ENCODE measurements around the gene CDC25B. TPM values are rescaled to one million over a fixed set of nuclear protein-coding genes. Genes with fewer than 3 reads are reported as not detected.

Gene CDC25B
- total RNA-seq, 3 donors from 2014 or later (not counting 1 experiment from before 2014, with no cell fraction given), result 123 to 147 (median 143) TPM

GRCh38 chr20:3749087-3749688, 46.9 kb upstream of the CDC25B start:
- H3K27me3 Mint-ChIP-seq (ENCODE audit: low read depth in 2 of 2), result no peaks in the 10 kb centered on the region
- no peaks in the 10 kb centered on the region for H3K9me3 Mint-ChIP-seq
- DNase-seq (no peak), ATAC-seq (no peak)
- Histone ChIP-seq H3K27me3 (ENCODE audit: control insufficient read depth, insufficient read depth, low read length) (no peaks in the 10 kb centered on the region), H3K27ac (ENCODE audit: low read length) (no peak overlapping the region), H3K9me3 (ENCODE audit: control insufficient read depth, insufficient read depth, low read length) (no peaks in the 10 kb centered on the region), H3K36me3 (ENCODE audit: control insufficient read depth, insufficient read depth, low read length) (no peaks in the 10 kb centered on the region), H3K4me1 (ENCODE audit: control insufficient read depth, insufficient read depth, low read length) (peaks cover 11% of the 10 kb centered on the region), H3K4me3 (ENCODE audit: low read length) (no peak overlapping the region)
- H3K27ac Mint-ChIP-seq, result no peak overlapping the region
- TF ChIP-seq CTCF (IDR thresholded peaks at IDR 0.05), result no peak
- peaks cover 4 to 19% of the 10 kb centered on the region in 2 donors for H3K4me1 Mint-ChIP-seq
- intact Hi-C loops (cut with micrococcal nuclease), result no loop called here
- WGBS (ENCODE audit: insufficient coverage), result 82% methylated on average over 22 of the region's 24 CpGs
- H3K36me3 Mint-ChIP-seq, result no peaks in the 10 kb centered on the region
- H3K4me3 Mint-ChIP-seq, result no peak overlapping the region

- H3K27ac ChIP-seq (ENCODE audit: low read length), result no peak overlapping the region
- intact Hi-C loops (cut with micrococcal nuclease), result no loop called here
- H3K27ac Mint-ChIP-seq, result no peak overlapping the region
- DNase-seq, result peak in 1 of 2 donors; percentile 49
- no peaks in the 10 kb centered on the region for H3K27me3 Mint-ChIP-seq (ENCODE audit: low read depth in 2 of 2)
- 69% methylated on average over 70 of the region's 72 CpGs for WGBS (ENCODE audit: insufficient coverage)
- H3K9me3 Mint-ChIP-seq, result no peaks in the 10 kb centered on the region
- H3K4me1 ChIP-seq (ENCODE audit: control insufficient read depth, insufficient read depth, low read length), result peaks cover 7% of the 10 kb centered on the region
- peaks cover under 1 to 12% of the 10 kb centered on the region in 2 donors for H3K4me1 Mint-ChIP-seq
- no peaks in the 10 kb centered on the region for H3K27me3 ChIP-seq (ENCODE audit: control insufficient read depth, insufficient read depth, low read length)
- no peak overlapping the region for H3K4me3 ChIP-seq (ENCODE audit: low read length)
- no peaks in the 10 kb centered on the region for H3K36me3 ChIP-seq (ENCODE audit: control insufficient read depth, insufficient read depth, low read length)
- no peaks in the 10 kb centered on the region for H3K36me3 Mint-ChIP-seq
- H3K4me3 Mint-ChIP-seq, result no peak overlapping the region
- peak; percentile 33 for TF ChIP-seq CTCF (IDR thresholded peaks at IDR 0.05)
- ATAC-seq, result peak in 1 of 3 donors; percentile 29
- no peaks in the 10 kb centered on the region for H3K9me3 ChIP-seq (ENCODE audit: control insufficient read depth, insufficient read depth, low read length)
Measured at GRCh38 chr20:3749689-3750531, 46.2 kb upstream of the CDC25B start.

GRCh38 chr20:3751305-3751674, 44.8 kb upstream of the CDC25B start:
- H3K4me3 ChIP-seq (ENCODE audit: low read length), result no peak overlapping the region
- Mint-ChIP-seq H3K4me1 (peaks cover 0 to 4% of the 10 kb centered on the region in 2 donors), H3K27ac (no peak overlapping the region), H3K36me3 (no peaks in the 10 kb centered on the region), H3K4me3 (no peak overlapping the region), H3K27me3 (ENCODE audit: low read depth in 2 of 2) (no peaks in the 10 kb centered on the region), H3K9me3 (no peaks in the 10 kb centered on the region)
- no peaks in the 10 kb centered on the region for H3K9me3 ChIP-seq (ENCODE audit: control insufficient read depth, insufficient read depth, low read length)
- no peak for TF ChIP-seq CTCF (IDR thresholded peaks at IDR 0.05)
- intact Hi-C loops (cut with micrococcal nuclease), result no loop called here
- H3K4me1 ChIP-seq (ENCODE audit: control insufficient read depth, insufficient read depth, low read length), result no peaks in the 10 kb centered on the region
- no peaks in the 10 kb centered on the region for H3K36me3 ChIP-seq (ENCODE audit: control insufficient read depth, insufficient read depth, low read length)
- DNase-seq (no peak), ATAC-seq (no peak)
- no peak overlapping the region for H3K27ac ChIP-seq (ENCODE audit: low read length)
- 89% methylated on average over 31 of the region's 31 CpGs for whole genome bisulfite sequencing (ENCODE audit: insufficient coverage)
- H3K27me3 ChIP-seq (ENCODE audit: control insufficient read depth, insufficient read depth, low read length), result no peaks in the 10 kb centered on the region
